A549 (cell line): ENCODE data around the gene COL16A1. TPM values are rescaled to one million over a fixed set of nuclear protein-coding genes. Genes with fewer than 3 reads are reported as not detected.

Experiments used
- ATAC-seq, 2 experiments: fragments of 200-7000 bp in 1 of 2; fragments of >200 bp in 1 of 2; cut with Nextera tagmentation in 1 of 2; cut with Tn5 transposase in 1 of 2; 3 replicates each; pipeline versions ENCODE4 v1.8.0 to v1.9.1; 2018 to 2020; ENCODE audit warnings: mild to moderate bottlenecking in 1 of 2, moderate library complexity in 1 of 2
- CTCF ChIA-PET: fragments of 300-600 bp; sonication (Branson Sonifier 250); formaldehyde crosslinking; extraction: SDS; loops from one replicate; lab custom pipeline; 2021; ENCODE audit warnings: antibody characterized with exemption, inconsistent platforms; lab: Yijun Ruan, JAX
- POLR2A ChIA-PET: fragments of 350-600 bp; formaldehyde crosslinking; extraction: SDS; loops from one replicate; lab custom pipeline; 2021; ENCODE audit warnings: antibody characterized with exemption, inconsistent platforms; lab: Yijun Ruan, JAX
- DNase-seq, 2 experiments: peaks; one replicate each; pipeline versions ENCODE4 v3.0.0 to v3.0.0-alpha.2; 2011 to 2016; ENCODE audit warnings: low read depth in 1 of 2, low spot score in 1 of 2
- FAIRE-seq: peaks from 2 replicates; lab custom pipeline; 2011; peaks lifted over from hg19 to GRCh38; lab: Jason Lieb, UNC
- H3K27ac ChIP-seq, 2 experiments: fragments of >200 bp; sonication (Bioruptor Twin); formaldehyde crosslinking; 3 replicates each; pipeline ENCODE4 v1.5.1; 2016 to 2017
- H3K4me1 ChIP-seq: fragments of >200 bp; sonication (Bioruptor Twin); formaldehyde crosslinking; 3 replicates; pipeline ENCODE4 v1.6.1; 2016
- H3K4me2 ChIP-seq: fragments of >200 bp; sonication (Bioruptor Twin); formaldehyde crosslinking; 3 replicates; pipeline ENCODE4 v1.6.1; 2016
- H3K4me3 ChIP-seq: fragments of >200 bp; sonication (Bioruptor Twin); formaldehyde crosslinking; 3 replicates; pipeline ENCODE4 v1.5.1; 2016
- H3K9me3 ChIP-seq: fragments of >200 bp; sonication (Bioruptor Twin); formaldehyde crosslinking; 3 replicates; pipeline ENCODE4 v1.6.1; 2016
- BHLHE40 ChIP-seq: IDR thresholded peaks from 2 replicates; pipeline ENCODE4 v1.6.1; 2012; ENCODE audit warnings: low read depth, low read length, inconsistent platforms
- E2F6 ChIP-seq: IDR thresholded peaks from 2 replicates; pipeline ENCODE4 v1.6.1; 2012; ENCODE audit warnings: low read depth, borderline replicate concordance
- FOXS1 ChIP-seq: fragments of 250-450 bp; sonication (Bioruptor Pico); IDR thresholded peaks from 2 replicates; pipeline ENCODE4 v1.5.0; 2020; ENCODE audit warnings: mild to moderate bottlenecking, moderate library complexity
- HDAC2 ChIP-seq: fragments of 200-600 bp; sonication (generic); IDR thresholded peaks from 2 replicates; pipeline ENCODE4 v1.6.1; 2016
- HES2 ChIP-seq: fragments of >200 bp; sonication (Bioruptor Twin); formaldehyde crosslinking; IDR thresholded peaks from 2 replicates; pipeline ENCODE4 v1.6.1; 2016
- JUN ChIP-seq, 2 experiments: fragments of >200 bp; sonication (Bioruptor Twin); formaldehyde crosslinking; IDR thresholded peaks; 2 replicates in 1 of 2; 3 replicates in 1 of 2; pipeline ENCODE4 v1.6.1; 2016 to 2017
- KDM1A ChIP-seq: fragments of 200-600 bp; sonication (generic); IDR thresholded peaks from 2 replicates; pipeline ENCODE4 v1.6.1; 2016; ENCODE audit warnings: low read depth, mild to moderate bottlenecking
- KDM5A ChIP-seq: fragments of 200-600 bp; sonication (generic); IDR thresholded peaks from 2 replicates; pipeline ENCODE4 v1.6.1; 2016; ENCODE audit warnings: antibody characterized with exemption, mild to moderate bottlenecking
- MAX ChIP-seq: IDR thresholded peaks from 2 replicates; pipeline ENCODE4 v1.6.1; 2012
- PHF8 ChIP-seq: fragments of 200-600 bp; sonication (generic); IDR thresholded peaks from 2 replicates; pipeline ENCODE4 v1.6.1; 2016; ENCODE audit warnings: low read depth, mild to moderate bottlenecking, antibody characterized with exemption, moderate library complexity, borderline replicate concordance
- RFX5 ChIP-seq: fragments of 450-650 bp; IDR thresholded peaks from 2 replicates; pipeline ENCODE4 v1.7.1; 2014; ENCODE audit warnings: antibody characterized with exemption, mild to moderate bottlenecking, moderate library complexity
- USF2 ChIP-seq: fragments of 450-650 bp; IDR thresholded peaks from 2 replicates; pipeline ENCODE4 v1.6.1; 2014; ENCODE audit warnings: antibody characterized with exemption
- WGBS: methylation state at CpG from one replicate; pipeline ENCODE4 v1.1.6; 2017; ENCODE audit errors: missing lambda C conversion rate; 5-methylcytosine and 5-hydroxymethylcytosine counted together
- polyA plus RNA-seq, 4 experiments: library from polyadenylated mRNA; depleted of rRNA in 3 of 4; stranded (reverse); fragments of >200 nt; fragmentation: RNase III in 1 of 4; extraction: RNeasy Plus Mini Kit Qiagen cat#74134 plus additional on column Dnase treatment in 1 of 4; gene quantifications; 2 replicates in 3 of 4; 3 replicates in 1 of 4; pipeline ENCODE4 v1.2.3, GENCODE V29; 2011 to 2017

Gene COL16A1
- polyA plus RNA-seq, 2 of the 4 experiments (the other 2 are of a cell fraction): 1.4 to 8.1 TPM

GRCh38 chr1:31732343-31732742, 28.5 kb upstream of the COL16A1 start:
- WGBS: no CpG with 5 or more reads among the region's 6 CpGs
- H3K4me2 ChIP-seq: no peak overlapping the region
- FAIRE-seq: no peak
- CTCF ChIA-PET: interaction anchor here (0.7 to 4.3 kb wide), 4 partner anchors 14 to 68 kb away, joined by 3 to 13 read pairs (median 4); no protein-coding TSS in a partner anchor
- TF ChIP-seq HDAC2: no peak
- no peak for TF ChIP-seq FOXS1 (CRISPR knock-in tag)
- TF ChIP-seq RFX5: no peak
- TF ChIP-seq KDM5A: no peak
- TF ChIP-seq MAX: no peak
- no peak for TF ChIP-seq JUN (IDR thresholded peaks at IDR 0.05)
- TF ChIP-seq E2F6: no peak
- no peak for TF ChIP-seq USF2
- TF ChIP-seq, all 56 proteins: peak for 0
- Histone ChIP-seq H3K9me3 (no peaks in the 10 kb centered on the region), H3K4me1 (no peaks in the 10 kb centered on the region), H3K27ac (no peak overlapping the region), H3K4me3 (no peak overlapping the region)
- POLR2A ChIA-PET: no interaction called here
- DNase-seq (no peak), ATAC-seq (no peak)

- ChIA-PET CTCF (interaction anchor here (0.5 to 1.4 kb wide), 3 partner anchors 15 to 28 kb away, joined by 3 to 10 read pairs (median 4); no protein-coding TSS in a partner anchor), POLR2A (no interaction called here)
- no peak for TF ChIP-seq PHF8
- no peak for TF ChIP-seq HES2
- TF ChIP-seq MAX: no peak
- no peak overlapping the region for H3K4me3 ChIP-seq
- H3K9me3 ChIP-seq: no peaks in the 10 kb centered on the region
- no peak overlapping the region for H3K27ac ChIP-seq
- no peak for ATAC-seq
- DNase-seq: no peak
- FAIRE-seq: no peak
- no peak overlapping the region for H3K4me2 ChIP-seq
- 89% methylated on average over 6 of the region's 12 CpGs for WGBS
- H3K4me1 ChIP-seq: no peaks in the 10 kb centered on the region
Observed at GRCh38 chr1:31731049-31731565, 27.3 kb upstream of the COL16A1 start.

- Histone ChIP-seq H3K9me3 (no peaks in the 10 kb centered on the region), H3K4me2 (no peak overlapping the region), H3K4me1 (no peaks in the 10 kb centered on the region), H3K4me3 (no peak overlapping the region), H3K27ac (no peak overlapping the region)
- DNase-seq (no peak), FAIRE-seq (no peak), ATAC-seq (no peak)
- POLR2A ChIA-PET: no interaction called here
- 89% methylated on average over 17 of the region's 25 CpGs for WGBS
- CTCF ChIA-PET: interaction anchor here (1.0 to 1.4 kb wide), 3 partner anchors 15 kb away, joined by 4 to 10 read pairs (median 4); no protein-coding TSS in a partner anchor
- no peak for TF ChIP-seq BHLHE40
Observed at GRCh38 chr1:31730336-31731048, 26.7 kb upstream of the COL16A1 start.

GRCh38 chr1:31727849-31728248, 24.0 kb upstream of the COL16A1 start:
- Histone ChIP-seq H3K9me3 (no peaks in the 10 kb centered on the region), H3K4me1 (no peaks in the 10 kb centered on the region)
- CTCF ChIA-PET: interaction anchor here (1.5 kb wide), 1 partner anchor 12 kb away, joined by 10 read pairs; no protein-coding TSS in a partner anchor
- TF ChIP-seq KDM1A (no peak), KDM5A (no peak)
- TF ChIP-seq, all 56 proteins: peak for 0
- no peak overlapping the region for H3K27ac ChIP-seq
- no peak overlapping the region for H3K4me3 ChIP-seq
- 70% methylated on average over 2 of the region's 19 CpGs for WGBS
- ATAC-seq: no peak
- POLR2A ChIA-PET: no interaction called here
- H3K4me2 ChIP-seq: no peak overlapping the region
- no peak for FAIRE-seq
- DNase-seq: no peak
